Hepatocyte (in vitro differentiated cells): ENCODE measurements around the gene ESRP2. TPM values are rescaled to one million over a fixed set of nuclear protein-coding genes. Genes with fewer than 3 reads are reported as not detected.

ENCODE experiments used
- DNase-seq: peaks from one replicate; pipeline ENCODE4 v3.0.0-alpha.2; 2016; ENCODE audit warnings: low spot score
- H2AFZ ChIP-seq: fragments of 200-600 bp; sonication (generic); 2 replicates; pipeline ENCODE4 v1.6.0; 2016; ENCODE audit warnings: antibody characterized with exemption, mild to moderate bottlenecking
- H3K27ac ChIP-seq: fragments of 200-600 bp; sonication (generic); 2 replicates; pipeline ENCODE4 v1.5.1; 2016; ENCODE audit warnings: mild to moderate bottlenecking
- H3K27me3 ChIP-seq: fragments of 200-600 bp; sonication (generic); 2 replicates; pipeline ENCODE4 v1.6.1; 2016
- H3K36me3 ChIP-seq: fragments of 200-600 bp; sonication (generic); replicated peaks from 2 replicates; pipeline ENCODE4 v1.5.1; 2016; ENCODE audit warnings: low read depth; ENCODE audit not compliant: insufficient read depth
- H3K4me1 ChIP-seq: fragments of 200-600 bp; sonication (generic); 2 replicates; pipeline ENCODE4 v1.5.1; 2016; ENCODE audit warnings: mild to moderate bottlenecking, moderate library complexity; ENCODE audit not compliant: insufficient read depth
- H3K4me2 ChIP-seq: fragments of 200-600 bp; sonication (generic); 2 replicates; pipeline ENCODE4 v1.6.0; 2016
- H3K4me3 ChIP-seq: fragments of 200-600 bp; sonication (generic); 2 replicates; pipeline ENCODE4 v1.5.1; 2016; ENCODE audit warnings: mild to moderate bottlenecking
- H3K79me2 ChIP-seq: fragments of 200-600 bp; sonication (generic); 2 replicates; pipeline ENCODE4 v1.6.0; 2017; ENCODE audit warnings: mild to moderate bottlenecking
- H3K9me2 ChIP-seq: fragments of 200-600 bp; sonication (generic); replicated peaks from 2 replicates; pipeline ENCODE4 v1.6.0; 2017; ENCODE audit warnings: mild to moderate bottlenecking; ENCODE audit not compliant: insufficient read depth
- H3K9me3 ChIP-seq: fragments of 200-600 bp; sonication (generic); 2 replicates; pipeline ENCODE4 v1.5.1; 2016; ENCODE audit warnings: low read depth, mild to moderate bottlenecking
- H4K20me1 ChIP-seq: fragments of 200-600 bp; sonication (generic); 2 replicates; pipeline ENCODE4 v1.6.0; 2016; ENCODE audit warnings: mild to moderate bottlenecking; ENCODE audit not compliant: insufficient read depth, poor library complexity, severe bottlenecking
- EZH2 ChIP-seq: fragments of 200-600 bp; sonication (generic); IDR thresholded peaks from 2 replicates; pipeline ENCODE4 v1.6.1; 2016; ENCODE audit warnings: antibody characterized with exemption, mild to moderate bottlenecking, borderline replicate concordance
- EZH2phosphoT487 ChIP-seq: fragments of 200-600 bp; sonication (generic); IDR thresholded peaks from one replicate; pipeline ENCODE4 v1.6.1; 2018; ENCODE audit warnings: antibody characterized with exemption, mild to moderate bottlenecking, low read depth, moderate library complexity; ENCODE audit not compliant: unreplicated experiment, severe bottlenecking
- WGBS: methylation state at CpG from one replicate; pipeline ENCODE4 v1.1.6; 2016; ENCODE audit warnings: low lambda C conversion rate; ENCODE audit errors: missing lambda C conversion rate; 5-methylcytosine and 5-hydroxymethylcytosine counted together
- polyA plus RNA-seq: library from polyadenylated mRNA; unstranded; fragments of >200 nt; fragmentation: Nextera tagmentation; extraction: Ambion mirVana; gene quantifications from 2 replicates; pipeline ENCODE4 v1.2.1, GENCODE V29; 2016
- total RNA-seq: library from RNA; depleted of rRNA; stranded (reverse); fragments of >200 nt; gene quantifications from 2 replicates; pipeline ENCODE4 v1.2.3, GENCODE V29; 2014
- TF ChIP-seq, protein P1 (sequence below): fragments of 200-600 bp; sonication (generic); IDR thresholded peaks from 2 replicates; pipeline ENCODE4 v1.5.1; 2016; ENCODE audit warnings: antibody characterized with exemption, mild to moderate bottlenecking; ENCODE audit not compliant: poor library complexity

ESRP2 gene
- total and polyA plus RNA-seq, 2 experiments from 2014 or later, result 39.5 to 52.4 TPM

DNA sequence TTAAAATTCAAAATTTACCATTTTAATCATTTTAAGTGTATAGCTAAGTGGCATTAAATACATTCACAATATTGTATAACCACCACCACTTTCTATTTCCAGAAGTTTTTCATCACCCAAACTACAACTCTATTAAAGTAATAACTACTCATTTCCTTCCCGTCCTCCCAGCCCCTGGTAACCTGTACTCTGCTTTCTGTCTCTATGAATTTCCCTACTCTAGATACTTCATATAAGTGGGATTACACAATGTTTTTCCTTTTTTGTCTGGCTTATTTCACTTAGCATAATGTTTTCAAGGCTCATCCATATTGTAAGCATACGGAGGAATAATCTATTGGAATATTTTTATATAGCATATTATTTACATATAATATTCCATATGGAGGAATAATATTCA is 29.7 kb downstream of the ESRP2 start:
- Histone ChIP-seq H3K79me2 (peaks cover 7% of the 10 kb centered on the region), H4K20me1 (no peaks in the 10 kb centered on the region), H3K4me3 (no peak overlapping the region), H2AFZ (no peak overlapping the region), H3K27me3 (no peaks in the 10 kb centered on the region), H3K4me2 (no peak overlapping the region), H3K4me1 (no peaks in the 10 kb centered on the region), H3K9me3 (no peaks in the 10 kb centered on the region), H3K27ac (no peak overlapping the region), H3K9me2 (no peaks in the 10 kb centered on the region), H3K36me3 (no peaks in the 10 kb centered on the region)
- TF ChIP-seq EZH2 (no peak), EZH2phosphoT487 (no peak)
- TF ChIP-seq, protein P1, sequence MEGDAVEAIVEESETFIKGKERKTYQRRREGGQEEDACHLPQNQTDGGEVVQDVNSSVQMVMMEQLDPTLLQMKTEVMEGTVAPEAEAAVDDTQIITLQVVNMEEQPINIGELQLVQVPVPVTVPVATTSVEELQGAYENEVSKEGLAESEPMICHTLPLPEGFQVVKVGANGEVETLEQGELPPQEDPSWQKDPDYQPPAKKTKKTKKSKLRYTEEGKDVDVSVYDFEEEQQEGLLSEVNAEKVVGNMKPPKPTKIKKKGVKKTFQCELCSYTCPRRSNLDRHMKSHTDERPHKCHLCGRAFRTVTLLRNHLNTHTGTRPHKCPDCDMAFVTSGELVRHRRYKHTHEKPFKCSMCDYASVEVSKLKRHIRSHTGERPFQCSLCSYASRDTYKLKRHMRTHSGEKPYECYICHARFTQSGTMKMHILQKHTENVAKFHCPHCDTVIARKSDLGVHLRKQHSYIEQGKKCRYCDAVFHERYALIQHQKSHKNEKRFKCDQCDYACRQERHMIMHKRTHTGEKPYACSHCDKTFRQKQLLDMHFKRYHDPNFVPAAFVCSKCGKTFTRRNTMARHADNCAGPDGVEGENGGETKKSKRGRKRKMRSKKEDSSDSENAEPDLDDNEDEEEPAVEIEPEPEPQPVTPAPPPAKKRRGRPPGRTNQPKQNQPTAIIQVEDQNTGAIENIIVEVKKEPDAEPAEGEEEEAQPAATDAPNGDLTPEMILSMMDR, result no peak
- WGBS, result 93% methylated on average over 2 of the region's 2 CpGs
- DNase-seq, result no peak

DNA sequence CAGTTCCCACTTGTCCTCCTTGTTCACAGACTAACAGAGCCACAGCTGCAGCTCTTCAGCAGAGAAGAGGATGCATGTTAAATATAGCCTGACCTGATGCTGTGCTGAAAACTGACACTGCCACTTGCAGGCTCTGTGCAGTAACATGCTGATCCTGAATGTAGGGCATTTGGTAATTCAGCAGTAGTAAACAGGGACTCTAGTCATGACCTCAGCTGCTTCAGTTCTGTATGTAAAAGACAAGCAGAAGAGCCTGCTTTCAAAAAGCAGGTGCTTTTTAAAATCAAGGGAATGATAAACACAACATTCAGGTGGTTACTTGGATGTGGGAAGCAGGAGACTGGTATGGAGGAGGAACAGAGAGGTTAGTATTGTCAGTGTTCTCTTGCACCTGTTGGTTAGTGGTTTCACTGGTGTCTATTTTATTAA is 33.8 kb downstream of the ESRP2 start:
- H3K79me2 ChIP-seq, result no peaks in the 10 kb centered on the region
- no peaks in the 10 kb centered on the region for H4K20me1 ChIP-seq
- no peaks in the 10 kb centered on the region for H3K27me3 ChIP-seq
- no peak for DNase-seq
- H3K9me2 ChIP-seq, result no peaks in the 10 kb centered on the region
- H3K27ac ChIP-seq, result no peak overlapping the region
- no peak for TF ChIP-seq EZH2
- no peak for TF ChIP-seq EZH2phosphoT487
- TF ChIP-seq, protein P1, result no peak
- H3K9me3 ChIP-seq, result no peaks in the 10 kb centered on the region
- H3K36me3 ChIP-seq, result no peaks in the 10 kb centered on the region
- H3K4me3 ChIP-seq, result no peak overlapping the region
- no peak overlapping the region for H3K4me2 ChIP-seq
- no peaks in the 10 kb centered on the region for H3K4me1 ChIP-seq
- H2AFZ ChIP-seq, result no peak overlapping the region

DNA sequence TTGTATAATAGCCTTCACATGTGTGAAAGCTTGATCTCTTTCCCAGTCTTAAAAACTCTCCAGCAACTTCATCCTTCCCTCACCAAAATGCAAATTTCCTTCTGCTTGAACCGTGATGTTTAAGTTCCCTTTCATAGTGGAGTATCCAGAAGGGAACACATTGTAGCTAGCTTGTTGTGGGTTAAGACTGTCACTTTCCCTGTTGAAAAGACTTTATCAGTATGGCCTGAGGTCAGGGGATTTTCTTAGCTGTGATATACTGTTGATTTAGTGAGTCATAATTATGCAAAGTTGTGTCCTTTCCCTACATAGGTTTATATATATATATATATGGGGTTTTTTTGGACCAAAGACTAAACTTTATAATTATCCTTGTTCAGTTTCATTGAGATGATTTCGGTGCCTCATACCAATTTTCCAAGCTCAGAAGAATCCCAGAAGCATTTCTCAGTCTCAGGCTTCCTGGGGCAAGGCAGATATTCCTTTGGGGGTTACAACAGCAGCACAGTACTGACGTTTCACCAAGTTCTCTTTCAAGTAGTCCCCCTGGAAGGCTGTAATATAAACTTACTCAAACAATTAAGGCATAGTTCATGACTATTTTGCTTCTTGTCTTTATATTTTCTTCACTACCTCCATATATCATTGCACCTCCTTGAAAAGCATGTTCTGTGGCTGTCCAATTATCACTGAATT is 35.7 kb downstream of the ESRP2 start:
- Histone ChIP-seq H4K20me1 (no peaks in the 10 kb centered on the region), H2AFZ (no peak overlapping the region), H3K27ac (no peak overlapping the region), H3K4me2 (no peak overlapping the region), H3K27me3 (no peaks in the 10 kb centered on the region), H3K9me3 (no peaks in the 10 kb centered on the region), H3K36me3 (no peaks in the 10 kb centered on the region), H3K9me2 (no peaks in the 10 kb centered on the region), H3K4me1 (no peaks in the 10 kb centered on the region), H3K4me3 (no peak overlapping the region), H3K79me2 (peaks cover 6% of the 10 kb centered on the region)
- TF ChIP-seq EZH2phosphoT487 (no peak), EZH2 (no peak)
- TF ChIP-seq, protein P1, result no peak
- 59% methylated on average over 3 of the region's 3 CpGs for WGBS
- peak; percentile 12 for DNase-seq
